ENCODE measurements around the gene C19orf67. TPM values are rescaled to one million over a fixed set of nuclear protein-coding genes. Genes with fewer than 3 reads are reported as not detected.
"Not testable (repeated sequence)": the region's sequence is repeated elsewhere in the genome, so short reads cannot be mapped to it uniquely, and the experiment has no call there.

The C19orf67 gene
- total and polyA plus RNA-seq, 2 of the 13 experiments (the other 11 are each of a cell fraction or from before 2014, with no cell fraction given), result 0.11 to 0.32 TPM

DNA sequence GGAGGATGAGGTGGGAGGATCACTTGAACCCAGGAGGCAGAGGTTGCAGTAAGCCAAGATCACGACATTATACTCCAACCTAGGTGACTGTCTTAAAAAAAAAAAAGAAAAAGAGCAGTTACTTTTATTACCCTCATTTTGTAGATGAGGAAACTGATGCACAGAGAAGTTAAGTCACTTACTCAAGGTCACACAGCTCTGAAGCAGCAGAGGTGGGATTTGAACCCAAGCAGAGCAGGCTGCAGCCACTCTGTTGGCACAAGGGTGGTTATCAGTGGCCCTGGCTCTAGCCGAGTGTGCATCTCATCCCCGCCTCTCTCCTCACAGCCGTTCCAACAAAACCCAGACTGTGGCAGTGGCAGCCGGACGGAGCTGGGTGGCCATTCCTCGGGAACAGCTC lies 46.4 kb downstream of the C19orf67 start:
- no peak overlapping the region for H3K9ac ChIP-seq (ENCODE audit: insufficient read depth, low read depth, low read length)
- H3K27me3 ChIP-seq (ENCODE audit: control insufficient read depth in 1 of 2, insufficient read depth in 2 of 2, low read length in 2 of 2), result no peaks in the 10 kb centered on the region; a peak in 1 of 5 replicates
- H4K20me1 ChIP-seq (ENCODE audit: insufficient read depth, low read length), result no peaks in the 10 kb centered on the region
- TF ChIP-seq ZNF30 (CRISPR knock-in tag; IDR thresholded peaks at IDR 0.05) (no peak), ZNF768 (CRISPR knock-in tag; IDR thresholded peaks at IDR 0.05) (peak; percentile 90)
- H3K4me1 ChIP-seq (ENCODE audit: insufficient read depth, low read length), result no peaks in the 10 kb centered on the region
- ChIA-PET POLR2A (no interaction called here), CTCF (ENCODE audit: low intra/inter-chr PET ratio, low total read pairs) (no interaction called here)
- H3K9me3 ChIP-seq (ENCODE audit: low read length), result no peaks in the 10 kb centered on the region
- FAIRE-seq (no peak), DNase-seq (ENCODE audit: low spot score) (no peak), ATAC-seq (no peak)
- intact Hi-C loops (cut with micrococcal nuclease; ENCODE audit: unreplicated experiment) (no loop called here), in situ Hi-C loops (cut with HindIII; ENCODE audit: extremely low pct_ligation_motif_present, low pct_unique_long_range_greater_than_20kb) (no loop called here)
- no peak overlapping the region for H2AFZ ChIP-seq (ENCODE audit: low read length)
- no TSS peak for BruUV-seq (replicated peaks)
- 94% methylated on average over 5 of the region's 7 CpGs for WGBS (ENCODE audit: low lambda C conversion rate)
- no peak overlapping the region for H3K27ac ChIP-seq (ENCODE audit: extremely low read length, insufficient read depth, low read length)
- H3K4me3 ChIP-seq (replicated peaks in 1 of 3; ENCODE audit: insufficient read depth in 1 of 3, low read depth in 2 of 3, low read length in 3 of 3), result no peak overlapping the region
- no peaks in the 10 kb centered on the region for H3K36me3 ChIP-seq (replicated peaks in 1 of 2; ENCODE audit: control insufficient read depth in 1 of 2, insufficient read depth in 2 of 2, low read length in 2 of 2)
- no peaks in the 10 kb centered on the region for H3K79me2 ChIP-seq (ENCODE audit: insufficient read depth, low read length)
- no peak overlapping the region for H3K4me2 ChIP-seq (ENCODE audit: low read depth, low read length)

DNA sequence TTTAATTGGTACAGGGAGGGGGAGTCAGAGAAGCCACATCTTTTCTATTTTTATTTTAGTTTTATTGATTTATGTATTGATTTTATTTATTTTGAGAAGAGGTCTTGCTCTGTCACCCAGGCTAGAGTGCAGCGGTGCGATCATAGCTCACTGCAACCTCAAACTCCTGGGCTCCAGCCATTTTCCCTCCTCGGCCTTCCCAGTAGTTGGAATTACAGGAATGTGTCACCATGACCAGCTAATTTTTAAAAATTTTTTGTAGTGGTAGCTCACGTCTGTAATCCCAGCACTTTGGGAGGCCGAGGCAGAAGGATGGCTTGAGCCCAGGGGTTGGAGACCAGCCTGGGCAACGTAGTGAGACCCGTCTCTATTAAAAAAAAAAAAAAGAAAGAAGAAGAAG lies 49.9 kb downstream of the C19orf67 start:
- H2AFZ ChIP-seq (ENCODE audit: low read length), result no peak overlapping the region
- POLR2A ChIA-PET, result no interaction called here
- no TSS peak for BruUV-seq (replicated peaks)
- DNase-seq (ENCODE audit: low spot score) (no peak), ATAC-seq (no peak), FAIRE-seq (no peak)
- TF ChIP-seq NFATC3 (CRISPR knock-in tag; IDR thresholded peaks at IDR 0.05) (no peak), TFDP1 (CRISPR knock-in tag; IDR thresholded peaks at IDR 0.05; ENCODE audit: borderline replicate concordance) (no peak), DNMT3B (CRISPR knock-in tag; conservative IDR thresholded peaks at IDR 0.05) (no peak), ATM (IDR thresholded peaks at IDR 0.05; ENCODE audit: borderline replicate concordance) (no peak), ZNF883 (CRISPR knock-in tag; IDR thresholded peaks at IDR 0.05; ENCODE audit: not compliant biosample characterization) (no peak), ZNF781 (CRISPR knock-in tag; IDR thresholded peaks at IDR 0.05; ENCODE audit: borderline replicate concordance, not compliant biosample characterization) (no peak), ATF1 (CRISPR knock-in tag; IDR thresholded peaks at IDR 0.05) (no peak), CBX1 (IDR thresholded peaks at IDR 0.05; ENCODE audit: low read depth) (no peak)
- no peaks in the 10 kb centered on the region for H3K36me3 ChIP-seq (replicated peaks in 1 of 2; ENCODE audit: control insufficient read depth in 1 of 2, insufficient read depth in 2 of 2, low read length in 2 of 2)
- no peaks in the 10 kb centered on the region for H3K9me3 ChIP-seq (ENCODE audit: low read length)
- peaks cover 0 to 6% of the 10 kb centered on the region in 2 experiments; a peak in 3 of 5 replicates for H3K27me3 ChIP-seq (ENCODE audit: control insufficient read depth in 1 of 2, insufficient read depth in 2 of 2, low read length in 2 of 2)
- H3K79me2 ChIP-seq (ENCODE audit: insufficient read depth, low read length), result no peaks in the 10 kb centered on the region
- peaks cover 9% of the 10 kb centered on the region for H3K4me1 ChIP-seq (ENCODE audit: insufficient read depth, low read length)
- H3K9ac ChIP-seq (ENCODE audit: insufficient read depth, low read depth, low read length), result no peak overlapping the region
- 91% methylated on average over 7 of the region's 7 CpGs for WGBS (ENCODE audit: low lambda C conversion rate)
- intact Hi-C loops (cut with micrococcal nuclease; ENCODE audit: unreplicated experiment), result no loop called here
- H4K20me1 ChIP-seq (ENCODE audit: insufficient read depth, low read length), result no peaks in the 10 kb centered on the region
- no peak overlapping the region for H3K4me3 ChIP-seq (replicated peaks in 1 of 3; ENCODE audit: insufficient read depth in 1 of 3, low read depth in 2 of 3, low read length in 3 of 3)
- CTCF ChIA-PET (ENCODE audit: low intra/inter-chr PET ratio, low total read pairs), result no interaction called here
- no peak overlapping the region for H3K27ac ChIP-seq (ENCODE audit: extremely low read length, insufficient read depth, low read length)
- in situ Hi-C loops (cut with HindIII; ENCODE audit: extremely low pct_ligation_motif_present, low pct_unique_long_range_greater_than_20kb), result no loop called here
- H3K4me2 ChIP-seq (ENCODE audit: low read depth, low read length), result no peak overlapping the region

DNA sequence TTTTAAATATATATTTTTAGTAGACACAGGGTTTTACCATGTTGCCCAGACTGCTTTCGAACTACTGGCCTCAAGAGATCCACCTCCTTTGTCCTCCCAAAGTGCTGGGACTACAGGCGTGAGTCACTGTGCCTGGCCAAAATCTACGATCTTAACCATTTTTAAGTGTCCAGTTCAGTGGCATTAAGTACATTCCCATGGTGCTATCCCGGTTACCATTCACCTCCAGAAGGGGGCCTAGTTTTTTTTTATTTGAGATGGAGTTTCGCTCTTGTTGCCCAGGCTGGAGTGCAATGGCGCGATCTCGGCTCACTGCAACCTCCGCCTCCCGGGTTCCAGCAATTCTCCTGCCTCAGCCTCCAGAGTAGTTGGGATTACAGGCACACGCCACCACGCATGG lies 50.4 kb downstream of the C19orf67 start:
- POLR2A ChIA-PET; H3K9me3 ChIP-seq (ENCODE audit: low read length); BruUV-seq (replicated peaks); DNase-seq (ENCODE audit: low spot score); H3K9ac ChIP-seq (ENCODE audit: insufficient read depth, low read depth, low read length); H4K20me1 ChIP-seq (ENCODE audit: insufficient read depth, low read length); H3K4me2 ChIP-seq (ENCODE audit: low read depth, low read length); intact Hi-C loops (cut with micrococcal nuclease; ENCODE audit: unreplicated experiment); H2AFZ ChIP-seq (ENCODE audit: low read length); H3K27ac ChIP-seq (ENCODE audit: extremely low read length, insufficient read depth, low read length); CTCF ChIA-PET (ENCODE audit: low intra/inter-chr PET ratio, low total read pairs); ATAC-seq; H3K36me3 ChIP-seq (replicated peaks in 1 of 2; ENCODE audit: control insufficient read depth in 1 of 2, insufficient read depth in 2 of 2, low read length in 2 of 2); in situ Hi-C loops (cut with HindIII; ENCODE audit: extremely low pct_ligation_motif_present, low pct_unique_long_range_greater_than_20kb); H3K4me3 ChIP-seq (replicated peaks in 1 of 3; ENCODE audit: insufficient read depth in 1 of 3, low read depth in 2 of 3, low read length in 3 of 3); H3K79me2 ChIP-seq (ENCODE audit: insufficient read depth, low read length); FAIRE-seq; H3K27me3 ChIP-seq (ENCODE audit: control insufficient read depth in 1 of 2, insufficient read depth in 2 of 2, low read length in 2 of 2): not testable (repeated sequence)
- peaks cover 12% of the 10 kb centered on the region for H3K4me1 ChIP-seq (ENCODE audit: insufficient read depth, low read length)
- WGBS (ENCODE audit: low lambda C conversion rate), result 94% methylated on average over 11 of the region's 12 CpGs
